GM12892 (cell line): ENCODE measurements around the gene STARD10.

Source experiments
- POLR2A ChIP-seq: IDR thresholded peaks from 2 replicates; pipeline ENCODE4 v1.6.1; 2011; ENCODE audit warnings: low read depth, low read length, control low read depth
- TAF1 ChIP-seq: IDR thresholded peaks from 2 replicates; pipeline ENCODE4 v1.6.1; 2011; ENCODE audit warnings: low read depth, mild to moderate bottlenecking, control low read depth, low read length, borderline replicate concordance

DNA sequence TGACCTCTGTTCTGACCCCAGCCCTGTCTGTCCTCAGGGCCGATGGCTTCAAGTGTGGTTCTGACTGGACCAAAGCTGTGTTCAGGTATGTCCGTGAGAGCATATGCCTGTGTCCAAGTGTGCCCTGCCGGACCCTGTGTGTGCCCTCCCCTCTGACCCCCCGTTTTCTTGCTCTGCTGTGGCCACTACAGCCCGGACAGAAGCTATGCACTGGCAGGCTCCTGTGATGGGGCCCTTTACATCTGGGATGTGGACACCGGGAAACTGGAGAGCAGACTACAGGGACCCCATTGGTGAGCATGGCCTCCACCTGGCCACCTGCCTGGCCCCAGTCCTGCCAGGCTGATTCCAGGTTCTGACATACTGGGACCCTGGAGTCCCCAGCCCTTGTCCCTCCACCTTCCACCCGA is 34.9 kb upstream of the STARD10 start:
- no peak for TF ChIP-seq POLR2A
- no peak for TF ChIP-seq TAF1
